ENCODE measurements around the gene ANKRD13B.

The ANKRD13B gene

GRCh38 chr17:29577385-29578211 lies 15.3 kb upstream of the ANKRD13B start:
- Histone ChIP-seq H3K27me3 (ENCODE audit: insufficient read depth, low read length) (no peaks in the 10 kb centered on the region), H3K36me3 (ENCODE audit: insufficient read depth, low read depth, low read length) (peaks cover 61% of the 10 kb centered on the region), H3K4me1 (ENCODE audit: insufficient read depth, low read length) (no peaks in the 10 kb centered on the region), H3K9ac (ENCODE audit: low read depth, low read length) (no peak overlapping the region), H3K4me3 (ENCODE audit: low read length) (no peak overlapping the region), H3K9me3 (ENCODE audit: insufficient read depth, low read depth, low read length) (no peaks in the 10 kb centered on the region), H3K27ac (ENCODE audit: low read length) (no peak overlapping the region)

- Histone ChIP-seq H3K27ac (ENCODE audit: low read length) (no peak overlapping the region), H3K4me1 (ENCODE audit: insufficient read depth, low read length) (no peaks in the 10 kb centered on the region), H3K9ac (ENCODE audit: low read depth, low read length) (no peak overlapping the region), H3K36me3 (ENCODE audit: insufficient read depth, low read depth, low read length) (peaks cover 62% of the 10 kb centered on the region), H3K27me3 (ENCODE audit: insufficient read depth, low read length) (no peaks in the 10 kb centered on the region), H3K4me3 (ENCODE audit: low read length) (no peak overlapping the region), H3K9me3 (ENCODE audit: insufficient read depth, low read depth, low read length) (no peaks in the 10 kb centered on the region)
Observed at GRCh38 chr17:29578626-29579485, 14.1 kb upstream of the ANKRD13B start.

GRCh38 chr17:29579866-29580771 lies 12.8 kb upstream of the ANKRD13B start:
- no peak overlapping the region for H3K9ac ChIP-seq (ENCODE audit: low read depth, low read length)
- H3K27ac ChIP-seq (ENCODE audit: low read length), result no peak overlapping the region

GRCh38 chr17:29581583-29582253 lies 11.2 kb upstream of the ANKRD13B start:
- Histone ChIP-seq H3K9ac (ENCODE audit: low read depth, low read length) (no peak overlapping the region), H3K4me3 (ENCODE audit: low read length) (no peak overlapping the region), H3K4me1 (ENCODE audit: insufficient read depth, low read length) (peaks cover 14% of the 10 kb centered on the region; the same call in 1 of the 2 replicates), H3K9me3 (ENCODE audit: insufficient read depth, low read depth, low read length) (no peaks in the 10 kb centered on the region), H3K27ac (ENCODE audit: low read length) (no peak overlapping the region), H3K27me3 (ENCODE audit: insufficient read depth, low read length) (no peaks in the 10 kb centered on the region), H3K36me3 (ENCODE audit: insufficient read depth, low read depth, low read length) (peaks cover 38% of the 10 kb centered on the region)

More at GRCh38 chr17:29579866-29580771, 12.8 kb upstream of the ANKRD13B start:
- H3K27me3 ChIP-seq (ENCODE audit: insufficient read depth, low read length), result no peaks in the 10 kb centered on the region
- no peak overlapping the region for H3K4me3 ChIP-seq (ENCODE audit: low read length)
- peaks cover 9% of the 10 kb centered on the region; the same call in 1 of the 2 replicates for H3K4me1 ChIP-seq (ENCODE audit: insufficient read depth, low read length)
- no peaks in the 10 kb centered on the region for H3K9me3 ChIP-seq (ENCODE audit: insufficient read depth, low read depth, low read length)
- H3K36me3 ChIP-seq (ENCODE audit: insufficient read depth, low read depth, low read length), result peaks cover 52% of the 10 kb centered on the region

GRCh38 chr17:29582254-29582765 lies 10.6 kb upstream of the ANKRD13B start:
- Histone ChIP-seq H3K9ac (ENCODE audit: low read depth, low read length) (no peak overlapping the region), H3K4me1 (ENCODE audit: insufficient read depth, low read length) (peaks cover 14% of the 10 kb centered on the region; the same call in 1 of the 2 replicates), H3K4me3 (ENCODE audit: low read length) (no peak overlapping the region), H3K9me3 (ENCODE audit: insufficient read depth, low read depth, low read length) (no peaks in the 10 kb centered on the region), H3K27ac (ENCODE audit: low read length) (no peak overlapping the region), H3K36me3 (ENCODE audit: insufficient read depth, low read depth, low read length) (peaks cover 33% of the 10 kb centered on the region), H3K27me3 (ENCODE audit: insufficient read depth, low read length) (no peaks in the 10 kb centered on the region)

GRCh38 chr17:29582772-29583171 lies 10.2 kb upstream of the ANKRD13B start:
- Histone ChIP-seq H3K27ac (ENCODE audit: low read length) (no peak overlapping the region), H3K9me3 (ENCODE audit: insufficient read depth, low read depth, low read length) (no peaks in the 10 kb centered on the region), H3K4me1 (ENCODE audit: insufficient read depth, low read length) (peaks cover 18% of the 10 kb centered on the region; the same call in 1 of the 2 replicates), H3K36me3 (ENCODE audit: insufficient read depth, low read depth, low read length) (peaks cover 28% of the 10 kb centered on the region; the same call in 1 of the 2 replicates), H3K27me3 (ENCODE audit: insufficient read depth, low read length) (0 out of 2 replicates have a peak, but pooled peaks cover 2% of the 10 kb centered on the region), H3K9ac (ENCODE audit: low read depth, low read length) (no peak overlapping the region), H3K4me3 (ENCODE audit: low read length) (no peak overlapping the region)

GRCh38 chr17:29583324-29584248 lies 9.3 kb upstream of the ANKRD13B start:
- Histone ChIP-seq H3K4me1 (ENCODE audit: insufficient read depth, low read length) (peaks cover 23% of the 10 kb centered on the region), H3K9ac (ENCODE audit: low read depth, low read length) (no peak overlapping the region), H3K27ac (ENCODE audit: low read length) (no peak overlapping the region), H3K4me3 (ENCODE audit: low read length) (no peak overlapping the region), H3K27me3 (ENCODE audit: insufficient read depth, low read length) (peaks cover 9% of the 10 kb centered on the region; the same call in 1 of the 2 replicates), H3K36me3 (ENCODE audit: insufficient read depth, low read depth, low read length) (peaks cover 20% of the 10 kb centered on the region; the same call in 1 of the 2 replicates), H3K9me3 (ENCODE audit: insufficient read depth, low read depth, low read length) (no peaks in the 10 kb centered on the region)

GRCh38 chr17:29584452-29585079 lies 8.4 kb upstream of the ANKRD13B start:
- H3K36me3 ChIP-seq (ENCODE audit: insufficient read depth, low read depth, low read length), result peaks cover 17% of the 10 kb centered on the region; the same call in 1 of the 2 replicates
- no peak overlapping the region for H3K27ac ChIP-seq (ENCODE audit: low read length)
- H3K9ac ChIP-seq (ENCODE audit: low read depth, low read length), result peak overlapping the region; percentile 29; the same call in 1 of the 2 replicates
- peaks cover 23% of the 10 kb centered on the region for H3K4me1 ChIP-seq (ENCODE audit: insufficient read depth, low read length)
- peaks cover 9% of the 10 kb centered on the region; the same call in 1 of the 2 replicates for H3K27me3 ChIP-seq (ENCODE audit: insufficient read depth, low read length)
- no peak overlapping the region for H3K4me3 ChIP-seq (ENCODE audit: low read length)
- no peaks in the 10 kb centered on the region for H3K9me3 ChIP-seq (ENCODE audit: insufficient read depth, low read depth, low read length)

GRCh38 chr17:29585080-29585751 lies 7.7 kb upstream of the ANKRD13B start:
- Histone ChIP-seq H3K4me1 (ENCODE audit: insufficient read depth, low read length) (peaks cover 28% of the 10 kb centered on the region), H3K9ac (ENCODE audit: low read depth, low read length) (no peak overlapping the region; the same call in 1 of the 2 replicates), H3K4me3 (ENCODE audit: low read length) (no peak overlapping the region), H3K27ac (ENCODE audit: low read length) (no peak overlapping the region), H3K27me3 (ENCODE audit: insufficient read depth, low read length) (peaks cover 13% of the 10 kb centered on the region), H3K36me3 (ENCODE audit: insufficient read depth, low read depth, low read length) (peaks cover 10% of the 10 kb centered on the region; the same call in 1 of the 2 replicates), H3K9me3 (ENCODE audit: insufficient read depth, low read depth, low read length) (no peaks in the 10 kb centered on the region)

Measured in iPS-20b (cell line).